G401 (cell line): ENCODE data around the gene WDR86. TPM values are rescaled to one million over a fixed set of nuclear protein-coding genes. Genes with fewer than 3 reads are reported as not detected.

Source experiments
- DNase-seq: peaks from one replicate; pipeline ENCODE4 v3.0.0-alpha.2; 2015; ENCODE audit warnings: low spot score
- in situ Hi-C: cut with HindIII; loops from 2 replicates; pipeline ENCODE4 v1.10.0; 2016; ENCODE audit warnings: low sequenced_read_pairs, mixed read lengths
- total RNA-seq: library from RNA; depleted of rRNA; stranded (reverse); fragments of >200 nt; shearing (Covaris generic); gene quantifications from 2 replicates; pipeline ENCODE4 v1.2.3, GENCODE V29; 2014

WDR86 gene
- total RNA-seq, 1 experiment from 2014 or later: 10.2 TPM

GRCh38 chr7:151372612-151373265 lies 37.1 kb downstream of the WDR86 start:
- in situ Hi-C loops: no loop called here
- DNase-seq: no peak

DNA sequence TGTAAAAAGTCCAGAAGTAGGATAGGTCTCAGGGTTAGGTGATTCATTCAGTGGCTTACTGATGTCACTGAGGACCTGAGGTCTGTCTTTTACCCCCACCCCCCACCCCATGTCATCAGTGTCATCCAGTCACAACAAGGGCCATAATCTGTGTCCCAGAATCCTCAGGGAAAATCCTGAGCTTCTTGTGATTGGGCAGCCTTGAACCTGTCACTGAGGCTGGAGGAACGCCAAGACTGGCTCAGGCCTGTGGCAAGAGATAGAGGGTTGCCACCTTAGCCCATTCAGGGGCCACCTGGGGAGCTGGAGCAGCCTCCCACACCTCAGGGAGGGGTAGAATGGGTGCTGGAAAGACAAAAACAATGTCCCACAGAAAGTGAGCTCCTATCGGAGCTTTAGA lies 38.6 kb downstream of the WDR86 start:
- in situ Hi-C loops: no loop called here
- DNase-seq: no peak

DNA sequence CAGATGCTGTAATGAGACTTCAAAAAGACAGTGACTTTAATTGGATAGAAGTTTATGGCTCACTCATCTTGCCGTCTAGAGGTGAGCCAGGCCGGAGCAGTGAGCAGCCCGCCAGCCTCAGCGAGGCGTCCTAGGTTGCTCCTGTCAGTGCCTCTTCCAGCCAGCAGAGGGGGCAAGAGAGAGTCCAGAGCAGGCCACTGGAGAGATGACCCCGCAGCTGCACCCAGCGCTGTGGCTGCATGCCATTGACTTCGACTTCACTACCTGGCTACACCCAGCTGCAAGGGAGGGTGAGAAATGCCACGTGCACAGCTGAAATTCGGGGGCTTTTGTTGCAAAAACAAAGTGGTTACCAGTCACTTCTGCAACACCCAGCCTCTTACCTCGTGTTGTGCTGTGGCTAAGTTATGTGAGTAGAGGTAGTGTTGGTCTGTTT lies 41.7 kb downstream of the WDR86 start:
- in situ Hi-C loops: no loop called here
- peak; percentile 73 for DNase-seq

GRCh38 chr7:151367284-151367683 lies 42.6 kb downstream of the WDR86 start:
- no peak for DNase-seq

DNA sequence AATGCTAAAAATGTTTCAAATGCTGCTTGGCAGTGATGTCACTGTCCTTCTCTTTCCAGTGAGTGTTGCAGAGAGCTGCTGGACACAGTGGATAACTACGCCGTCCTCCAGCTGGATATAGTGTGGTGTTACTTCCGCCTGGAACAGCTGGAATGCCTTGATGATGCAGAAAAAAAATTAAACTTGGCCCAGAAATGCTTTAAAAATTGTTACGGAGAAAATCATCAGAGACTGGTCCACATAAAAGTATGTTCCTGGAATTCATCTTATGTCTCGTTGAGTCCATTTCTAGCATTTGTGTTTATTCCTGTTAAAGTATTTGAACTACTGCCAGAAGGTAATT lies 43.0 kb downstream of the WDR86 start:
- DNase-seq: no peak
- in situ Hi-C loops: no loop called here

More at GRCh38 chr7:151367284-151367683, 42.6 kb downstream of the WDR86 start:
- in situ Hi-C loops: no loop called here

- DNase-seq: no peak
- in situ Hi-C loops: no loop called here
These were observed 43.5 kb downstream of the WDR86 start for GRCh38 chr7:151366166-151366879.

GRCh38 chr7:151363182-151363581 lies 46.7 kb downstream of the WDR86 start:
- DNase-seq: no peak
- in situ Hi-C loops: loop anchor here (5.0 kb wide), 1 partner anchor 56 kb away; no protein-coding TSS in a partner anchor

GRCh38 chr7:151361193-151361959 lies 48.5 kb downstream of the WDR86 start:
- in situ Hi-C loops: loop anchor here (5.0 kb wide), 1 partner anchor 54 kb away; no protein-coding TSS in a partner anchor
- no peak for DNase-seq

DNA sequence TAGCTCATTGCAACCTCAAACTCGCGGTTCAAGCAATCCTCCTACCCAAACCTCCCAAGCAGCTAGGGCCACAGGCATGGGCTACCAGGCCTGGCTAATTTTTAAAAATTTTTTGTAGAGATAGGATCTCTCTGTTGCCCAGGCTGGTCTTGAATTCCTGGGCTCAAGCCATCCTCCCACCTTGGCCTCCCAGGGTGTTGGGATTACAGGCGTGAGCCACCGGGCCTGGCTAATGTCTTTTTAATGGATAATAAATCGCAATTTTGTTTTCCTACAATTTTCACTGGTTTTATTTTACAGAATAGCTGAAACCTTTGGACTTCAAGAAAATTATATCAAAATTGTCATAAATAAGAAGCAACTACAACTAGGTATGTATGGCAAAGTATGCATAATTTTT lies 57.3 kb downstream of the WDR86 start:
- DNase-seq: no peak
- in situ Hi-C loops: no loop called here

DNA sequence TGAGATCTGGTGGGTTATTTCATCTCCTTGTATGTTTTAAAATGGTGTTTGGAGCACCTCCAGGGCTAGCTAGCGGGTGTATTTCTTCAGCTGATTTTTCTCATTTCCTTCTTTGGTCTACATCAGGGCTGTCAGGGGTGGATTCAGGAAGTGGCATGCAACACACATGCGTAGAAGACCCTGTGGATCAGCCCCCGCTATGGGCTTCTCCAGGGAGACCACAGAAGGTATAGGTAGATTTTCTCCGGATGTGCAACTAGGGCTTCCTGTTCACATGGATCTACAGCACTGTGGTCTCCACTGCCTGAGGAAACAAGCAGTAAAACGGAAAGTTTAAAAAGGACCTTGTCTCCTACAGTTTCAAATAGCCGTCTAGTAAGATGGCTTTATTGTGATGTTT lies 57.9 kb downstream of the WDR86 start:
- no peak for DNase-seq
- in situ Hi-C loops: no loop called here

- no peak for DNase-seq
- in situ Hi-C loops: no loop called here
These were observed 58.8 kb downstream of the WDR86 start for GRCh38 chr7:151351027-151351426.

DNA sequence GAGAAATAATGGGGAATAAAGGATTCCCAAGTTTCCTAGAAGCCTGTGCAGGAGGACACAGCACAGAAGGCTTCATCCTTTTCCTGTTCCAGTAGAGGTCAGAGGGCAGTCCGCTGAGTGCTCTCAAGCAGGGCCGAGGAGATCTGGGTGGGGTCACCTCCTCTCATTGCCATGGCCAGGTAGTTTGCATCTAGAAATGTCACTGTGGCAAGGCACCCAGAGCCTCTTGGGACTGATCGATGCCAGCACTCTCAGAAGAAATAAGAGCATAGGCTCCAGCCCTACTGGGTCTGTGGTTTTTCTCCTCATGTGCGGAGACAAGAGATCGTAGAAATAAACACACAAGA lies 60.4 kb downstream of the WDR86 start:
- no peak for DNase-seq
- in situ Hi-C loops: no loop called here

GRCh38 chr7:151348970-151349369 lies 60.9 kb downstream of the WDR86 start:
- no peak for DNase-seq
- in situ Hi-C loops: no loop called here

GRCh38 chr7:151347200-151347599 lies 62.6 kb downstream of the WDR86 start:
- DNase-seq: no peak
- in situ Hi-C loops: no loop called here

DNA sequence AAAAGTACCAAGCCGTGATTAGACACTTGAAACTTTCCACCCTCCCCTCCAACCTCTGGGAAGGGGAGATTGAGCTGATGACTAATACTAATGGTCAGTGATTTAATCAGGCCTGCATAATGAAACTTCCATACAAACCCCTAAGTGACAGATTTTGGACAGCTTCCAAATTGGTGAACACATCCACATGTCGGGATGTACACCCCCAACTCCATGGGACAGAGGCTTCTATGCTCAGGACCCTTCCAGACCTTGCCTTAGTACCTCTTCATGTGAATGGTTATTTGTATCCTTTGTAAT lies 63.4 kb downstream of the WDR86 start:
- in situ Hi-C loops: no loop called here
- DNase-seq: no peak

DNA sequence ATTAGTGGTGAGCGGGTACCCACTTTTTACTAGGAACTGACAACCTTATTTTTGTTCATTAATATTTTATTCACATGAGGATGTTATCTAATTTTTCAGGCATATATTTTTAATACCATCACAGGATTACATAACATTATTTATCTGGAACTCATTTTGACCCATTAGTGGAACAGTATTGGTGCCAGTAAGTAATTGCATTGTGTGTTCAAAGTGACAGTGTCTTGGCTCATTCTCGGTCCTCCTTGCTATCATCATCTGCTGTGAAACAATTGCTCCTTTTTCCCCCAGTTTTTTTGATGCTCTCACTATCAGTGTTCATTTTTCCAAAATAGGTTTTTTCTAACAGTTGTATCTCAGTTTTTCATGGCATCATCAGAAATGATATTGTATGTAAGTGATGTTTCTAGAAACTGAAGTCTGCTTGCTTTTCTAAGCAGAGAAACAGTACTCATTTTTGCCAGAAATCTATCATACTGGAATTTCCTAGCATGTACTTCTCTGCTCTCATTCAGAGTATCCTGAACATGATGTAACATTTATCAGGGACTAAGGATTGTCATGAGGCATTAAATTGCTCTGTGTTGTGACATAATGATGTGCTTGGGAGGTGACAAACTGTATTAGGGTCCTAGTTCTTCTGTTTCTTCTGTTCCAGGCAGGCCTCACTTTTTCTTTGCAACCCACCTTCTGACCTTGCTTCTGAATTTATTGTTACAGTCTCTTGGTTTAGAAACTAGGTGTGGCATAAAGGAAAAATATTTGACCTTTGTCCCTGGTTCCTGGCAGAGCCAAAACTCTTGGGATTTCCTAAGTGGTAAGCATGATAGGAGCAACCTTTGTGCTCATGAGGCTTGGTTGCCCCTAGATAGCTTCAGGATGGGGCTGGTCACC lies 64.0 kb downstream of the WDR86 start:
- DNase-seq: no peak
- in situ Hi-C loops: no loop called here

GRCh38 chr7:151343516-151343915 lies 66.3 kb downstream of the WDR86 start:
- no peak for DNase-seq
- in situ Hi-C loops: no loop called here

DNA sequence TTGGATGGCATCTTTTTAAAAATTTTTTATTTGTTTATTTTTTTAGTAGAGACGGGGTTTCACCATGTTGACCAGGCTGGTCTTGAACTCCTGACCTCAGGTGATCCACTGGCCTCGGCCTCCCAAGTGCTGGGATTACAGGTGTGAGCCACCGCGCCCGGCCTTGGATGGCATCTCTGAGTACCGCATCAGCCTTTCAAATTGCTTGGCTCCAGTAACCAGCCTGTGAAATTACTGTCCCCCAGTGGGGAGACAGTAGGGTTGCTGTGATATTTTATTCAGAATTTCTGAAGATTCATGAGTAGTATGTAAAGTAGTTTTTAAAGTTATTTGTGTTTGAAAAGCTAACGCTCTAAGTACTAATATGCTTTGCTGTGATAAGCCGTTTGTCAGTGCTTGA lies 67.0 kb downstream of the WDR86 start:
- in situ Hi-C loops: no loop called here
- DNase-seq: no peak

GRCh38 chr7:151342102-151342646 lies 67.7 kb downstream of the WDR86 start:
- DNase-seq: no peak
- in situ Hi-C loops: no loop called here
